ENCODE data around the gene PROS1. TPM values are rescaled to one million over a fixed set of nuclear protein-coding genes. Genes with fewer than 3 reads are reported as not detected.
"Not testable (repeated sequence)": the region's sequence is repeated elsewhere in the genome, so short reads cannot be mapped to it uniquely, and the experiment has no call there.

PROS1 gene
- total RNA-seq, 1 experiment from 2014 or later: 1.7 TPM

DNA sequence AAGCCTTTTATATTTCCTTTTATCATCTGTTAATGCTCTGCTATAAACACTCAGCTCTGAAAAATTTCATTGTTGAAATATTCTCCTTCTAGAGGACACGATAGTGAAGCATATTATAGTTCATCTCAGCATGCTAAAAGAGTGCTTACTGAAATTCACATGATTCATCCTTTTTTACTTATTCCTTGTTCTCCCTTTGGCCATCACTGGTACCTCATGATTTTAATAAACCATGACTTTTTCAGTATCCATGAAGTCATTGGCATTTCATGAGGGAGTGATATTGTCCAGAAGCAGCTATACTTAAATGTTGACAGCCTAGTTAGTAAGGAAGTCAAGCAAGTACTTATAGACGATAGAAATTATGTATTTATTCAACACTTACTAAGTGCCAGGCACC is 112.7 kb downstream of the PROS1 start (continued):
- TF ChIP-seq IRF2 (CRISPR knock-in tag; IDR thresholded peaks at IDR 0.05; ENCODE audit: borderline replicate concordance, low read depth): no peak
- TF ChIP-seq TCF7 (CRISPR knock-in tag; IDR thresholded peaks at IDR 0.05; ENCODE audit: low read depth): no peak
- no peak for TF ChIP-seq GABPB1 (CRISPR knock-in tag; IDR thresholded peaks at IDR 0.05)
- TF ChIP-seq ETV6 (CRISPR knock-in tag; IDR thresholded peaks at IDR 0.05): no peak
- no peak for TF ChIP-seq ARID4B (CRISPR knock-in tag; IDR thresholded peaks at IDR 0.05; ENCODE audit: borderline replicate concordance)

DNA sequence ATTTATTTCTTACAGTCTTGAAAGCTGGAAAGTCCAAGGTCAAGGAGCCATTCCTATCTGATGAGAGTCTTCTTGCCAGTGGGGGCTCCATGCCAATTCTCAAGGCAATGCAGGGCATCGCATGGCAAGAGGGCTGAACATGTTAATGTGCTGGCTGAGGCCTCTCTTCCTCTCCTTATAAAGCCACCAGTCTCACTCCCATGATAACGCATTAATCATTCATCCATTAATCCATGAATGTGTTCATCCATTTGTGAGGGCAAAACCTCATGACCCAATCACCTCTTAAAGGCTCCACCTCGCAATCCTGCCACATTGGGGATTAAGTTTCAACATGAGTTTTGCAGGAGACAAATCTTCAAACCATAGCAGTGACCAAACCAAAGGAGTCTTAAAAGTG is 118.3 kb downstream of the PROS1 start:
- DNase-seq (ENCODE audit: low spot score) (no peak), ATAC-seq (no peak)
- Mint-ChIP-seq H3K27ac (no peak overlapping the region), H3K27me3 (ENCODE audit: low read depth) (peaks cover 6% of the 10 kb centered on the region), H3K9me3 (peaks cover 86% of the 10 kb centered on the region), H3K4me3 (no peak overlapping the region), H3K36me3 (peaks cover 68% of the 10 kb centered on the region), H3K4me1 (no peaks in the 10 kb centered on the region)
- ChIA-PET POLR2A (no interaction called here), CTCF (no interaction called here)
- TF ChIP-seq EMX1 (CRISPR knock-in tag; IDR thresholded peaks at IDR 0.05): no peak
- no peak for TF ChIP-seq KAT7 (CRISPR knock-in tag; IDR thresholded peaks at IDR 0.05; ENCODE audit: borderline replicate concordance)
- TF ChIP-seq, protein P1, sequence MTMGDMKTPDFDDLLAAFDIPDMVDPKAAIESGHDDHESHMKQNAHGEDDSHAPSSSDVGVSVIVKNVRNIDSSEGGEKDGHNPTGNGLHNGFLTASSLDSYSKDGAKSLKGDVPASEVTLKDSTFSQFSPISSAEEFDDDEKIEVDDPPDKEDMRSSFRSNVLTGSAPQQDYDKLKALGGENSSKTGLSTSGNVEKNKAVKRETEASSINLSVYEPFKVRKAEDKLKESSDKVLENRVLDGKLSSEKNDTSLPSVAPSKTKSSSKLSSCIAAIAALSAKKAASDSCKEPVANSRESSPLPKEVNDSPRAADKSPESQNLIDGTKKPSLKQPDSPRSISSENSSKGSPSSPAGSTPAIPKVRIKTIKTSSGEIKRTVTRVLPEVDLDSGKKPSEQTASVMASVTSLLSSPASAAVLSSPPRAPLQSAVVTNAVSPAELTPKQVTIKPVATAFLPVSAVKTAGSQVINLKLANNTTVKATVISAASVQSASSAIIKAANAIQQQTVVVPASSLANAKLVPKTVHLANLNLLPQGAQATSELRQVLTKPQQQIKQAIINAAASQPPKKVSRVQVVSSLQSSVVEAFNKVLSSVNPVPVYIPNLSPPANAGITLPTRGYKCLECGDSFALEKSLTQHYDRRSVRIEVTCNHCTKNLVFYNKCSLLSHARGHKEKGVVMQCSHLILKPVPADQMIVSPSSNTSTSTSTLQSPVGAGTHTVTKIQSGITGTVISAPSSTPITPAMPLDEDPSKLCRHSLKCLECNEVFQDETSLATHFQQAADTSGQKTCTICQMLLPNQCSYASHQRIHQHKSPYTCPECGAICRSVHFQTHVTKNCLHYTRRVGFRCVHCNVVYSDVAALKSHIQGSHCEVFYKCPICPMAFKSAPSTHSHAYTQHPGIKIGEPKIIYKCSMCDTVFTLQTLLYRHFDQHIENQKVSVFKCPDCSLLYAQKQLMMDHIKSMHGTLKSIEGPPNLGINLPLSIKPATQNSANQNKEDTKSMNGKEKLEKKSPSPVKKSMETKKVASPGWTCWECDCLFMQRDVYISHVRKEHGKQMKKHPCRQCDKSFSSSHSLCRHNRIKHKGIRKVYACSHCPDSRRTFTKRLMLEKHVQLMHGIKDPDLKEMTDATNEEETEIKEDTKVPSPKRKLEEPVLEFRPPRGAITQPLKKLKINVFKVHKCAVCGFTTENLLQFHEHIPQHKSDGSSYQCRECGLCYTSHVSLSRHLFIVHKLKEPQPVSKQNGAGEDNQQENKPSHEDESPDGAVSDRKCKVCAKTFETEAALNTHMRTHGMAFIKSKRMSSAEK (CRISPR knock-in tag; IDR thresholded peaks at IDR 0.05; ENCODE audit: borderline replicate concordance): no peak
- TF ChIP-seq PRRX2 (CRISPR knock-in tag; IDR thresholded peaks at IDR 0.05): no peak
- TF ChIP-seq SP1 (CRISPR knock-in tag; conservative IDR thresholded peaks at IDR 0.05): no peak

- Mint-ChIP-seq H3K9me3 (peaks cover 90% of the 10 kb centered on the region), H3K36me3 (peaks cover 82% of the 10 kb centered on the region)
- H3K4me3 Mint-ChIP-seq; H3K27me3 Mint-ChIP-seq (ENCODE audit: low read depth); H3K4me1 Mint-ChIP-seq; H3K27ac Mint-ChIP-seq; CTCF ChIA-PET; DNase-seq (ENCODE audit: low spot score); POLR2A ChIA-PET; ATAC-seq: not testable (repeated sequence)
Observed at GRCh38 chr3:93852228-93852627, 121.5 kb downstream of the PROS1 start.

GRCh38 chr3:93843981-93844380 is 129.7 kb downstream of the PROS1 start:
- ChIA-PET POLR2A (no interaction called here), CTCF (no interaction called here)
- Mint-ChIP-seq H3K36me3 (peaks cover 42% of the 10 kb centered on the region), H3K27me3 (ENCODE audit: low read depth) (no peaks in the 10 kb centered on the region), H3K4me1 (no peaks in the 10 kb centered on the region), H3K9me3 (peaks cover 57% of the 10 kb centered on the region), H3K4me3 (no peak overlapping the region), H3K27ac (no peak overlapping the region)
- DNase-seq (ENCODE audit: low spot score): no peak
- ATAC-seq: no peak
- TF ChIP-seq ZNF512 (CRISPR knock-in tag; IDR thresholded peaks at IDR 0.05; ENCODE audit: borderline replicate concordance) (no peak), FOXJ3 (CRISPR knock-in tag; IDR thresholded peaks at IDR 0.05; ENCODE audit: borderline replicate concordance) (no peak), GRHL2 (CRISPR knock-in tag; IDR thresholded peaks at IDR 0.05; ENCODE audit: insufficient replicate concordance, severe bottlenecking) (no peak), NR3C1 (CRISPR knock-in tag; conservative IDR thresholded peaks at IDR 0.05; ENCODE audit: low read depth) (no peak), FOXK1 (CRISPR knock-in tag; IDR thresholded peaks at IDR 0.05) (no peak), NFE2L1 (CRISPR knock-in tag; IDR thresholded peaks at IDR 0.05) (no peak), ETV6 (CRISPR knock-in tag; IDR thresholded peaks at IDR 0.05) (no peak), JUN (CRISPR knock-in tag; IDR thresholded peaks at IDR 0.05) (no peak)
- TF ChIP-seq, protein P2, sequence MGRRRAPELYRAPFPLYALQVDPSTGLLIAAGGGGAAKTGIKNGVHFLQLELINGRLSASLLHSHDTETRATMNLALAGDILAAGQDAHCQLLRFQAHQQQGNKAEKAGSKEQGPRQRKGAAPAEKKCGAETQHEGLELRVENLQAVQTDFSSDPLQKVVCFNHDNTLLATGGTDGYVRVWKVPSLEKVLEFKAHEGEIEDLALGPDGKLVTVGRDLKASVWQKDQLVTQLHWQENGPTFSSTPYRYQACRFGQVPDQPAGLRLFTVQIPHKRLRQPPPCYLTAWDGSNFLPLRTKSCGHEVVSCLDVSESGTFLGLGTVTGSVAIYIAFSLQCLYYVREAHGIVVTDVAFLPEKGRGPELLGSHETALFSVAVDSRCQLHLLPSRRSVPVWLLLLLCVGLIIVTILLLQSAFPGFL (CRISPR knock-in tag; IDR thresholded peaks at IDR 0.05; ENCODE audit: borderline replicate concordance): no peak
- TF ChIP-seq, protein P3, sequence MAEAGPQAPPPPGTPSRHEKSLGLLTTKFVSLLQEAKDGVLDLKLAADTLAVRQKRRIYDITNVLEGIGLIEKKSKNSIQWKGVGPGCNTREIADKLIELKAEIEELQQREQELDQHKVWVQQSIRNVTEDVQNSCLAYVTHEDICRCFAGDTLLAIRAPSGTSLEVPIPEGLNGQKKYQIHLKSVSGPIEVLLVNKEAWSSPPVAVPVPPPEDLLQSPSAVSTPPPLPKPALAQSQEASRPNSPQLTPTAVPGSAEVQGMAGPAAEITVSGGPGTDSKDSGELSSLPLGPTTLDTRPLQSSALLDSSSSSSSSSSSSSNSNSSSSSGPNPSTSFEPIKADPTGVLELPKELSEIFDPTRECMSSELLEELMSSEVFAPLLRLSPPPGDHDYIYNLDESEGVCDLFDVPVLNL (CRISPR knock-in tag; IDR thresholded peaks at IDR 0.05; ENCODE audit: borderline replicate concordance, low read depth): no peak
